GM12892 (cell line): Measurements from ENCODE around the gene MAEA.
A peak's percentile ranks its signal among the peaks of the same experiment; 100 is the strongest.

ENCODE experiments used
- DNase-seq: peaks from one replicate; pipeline ENCODE4 v3.0.0; 2011; ENCODE audit not compliant: insufficient read length
- FAIRE-seq: peaks from 2 replicates; lab custom pipeline; 2011; peaks lifted over from hg19 to GRCh38; lab: Jason Lieb, UNC
- POLR2A ChIP-seq: IDR thresholded peaks from 2 replicates; pipeline ENCODE4 v1.6.1; 2011; ENCODE audit warnings: low read depth, low read length, control low read depth
- POLR2AphosphoS5 ChIP-seq: IDR thresholded peaks from 2 replicates; pipeline ENCODE4 v1.6.1; 2011; ENCODE audit warnings: low read depth, low read length, control low read depth
- TAF1 ChIP-seq: IDR thresholded peaks from 2 replicates; pipeline ENCODE4 v1.6.1; 2011; ENCODE audit warnings: low read depth, mild to moderate bottlenecking, control low read depth, low read length, borderline replicate concordance

MAEA gene

GRCh38 chr4:1348014-1348513 is 58.4 kb downstream of the MAEA start:
- FAIRE-seq (no peak), DNase-seq (no peak)
- TF ChIP-seq POLR2AphosphoS5 = no peak
- no peak for TF ChIP-seq POLR2A

GRCh38 chr4:1348746-1349145 is 59.1 kb downstream of the MAEA start:
- no peak for DNase-seq
- FAIRE-seq = no peak
- no peak for TF ChIP-seq POLR2A
- no peak for TF ChIP-seq TAF1
- TF ChIP-seq POLR2AphosphoS5 = no peak

- FAIRE-seq (no peak), DNase-seq (no peak)
- TF ChIP-seq POLR2AphosphoS5 (no peak), TAF1 (no peak), POLR2A (no peak)
These were observed 59.9 kb downstream of the MAEA start for GRCh38 chr4:1349359-1350168.

- FAIRE-seq = no peak
- TF ChIP-seq POLR2A = no peak
- TF ChIP-seq TAF1 = no peak
- TF ChIP-seq POLR2AphosphoS5 = no peak
- no peak for DNase-seq
These were observed 60.5 kb downstream of the MAEA start for GRCh38 chr4:1350169-1350520.

GRCh38 chr4:1351854-1352566 is 62.3 kb downstream of the MAEA start:
- peak; percentile 94 for DNase-seq
- FAIRE-seq = peak; percentile 96
- TF ChIP-seq POLR2AphosphoS5 = no peak
- TF ChIP-seq TAF1 = no peak
- no peak for TF ChIP-seq POLR2A

GRCh38 chr4:1352567-1352900 is 62.8 kb downstream of the MAEA start:
- FAIRE-seq = no peak

GRCh38 chr4:1353186-1354055 is 63.7 kb downstream of the MAEA start:
- TF ChIP-seq POLR2A (no peak), POLR2AphosphoS5 (no peak), TAF1 (no peak)
- FAIRE-seq (no peak), DNase-seq (no peak)

More at GRCh38 chr4:1352567-1352900, 62.8 kb downstream of the MAEA start:
- TF ChIP-seq TAF1 (no peak), POLR2A (no peak), POLR2AphosphoS5 (no peak)
- DNase-seq = no peak

- no peak for FAIRE-seq
These were observed 64.7 kb downstream of the MAEA start for GRCh38 chr4:1354136-1354982.

GRCh38 chr4:1354983-1355275 is 65.2 kb downstream of the MAEA start:
- TF ChIP-seq POLR2A (no peak), POLR2AphosphoS5 (no peak), TAF1 (no peak)
- DNase-seq (no peak), FAIRE-seq (no peak)

More at GRCh38 chr4:1354136-1354982, 64.7 kb downstream of the MAEA start:
- TF ChIP-seq TAF1 (no peak), POLR2A (no peak), POLR2AphosphoS5 (no peak)
- no peak for DNase-seq

GRCh38 chr4:1355378-1355777 is 65.7 kb downstream of the MAEA start:
- DNase-seq (no peak), FAIRE-seq (no peak)
- no peak for TF ChIP-seq POLR2A
- no peak for TF ChIP-seq POLR2AphosphoS5
- TF ChIP-seq TAF1 = no peak
